H9 (cell line): Measurements from ENCODE around the gene KIF23. TPM values are rescaled to one million over a fixed set of nuclear protein-coding genes. Genes with fewer than 3 reads are reported as not detected.

ENCODE experiments used
- DNase-seq: peaks from one replicate; pipeline ENCODE4 v3.0.0-alpha.2; 2017
- H2AFZ ChIP-seq: one replicate; pipeline ENCODE4 v1.6.1; 2013; ENCODE audit warnings: mild to moderate bottlenecking, low read length, control low read depth, moderate library complexity
- H2AK5ac ChIP-seq: 2 replicates; pipeline ENCODE4 v1.6.1; 2013; ENCODE audit warnings: low read length, control low read depth, mixed read lengths; ENCODE audit not compliant: insufficient read length
- H2BK120ac ChIP-seq: one replicate; pipeline ENCODE4 v1.6.1; 2013; ENCODE audit warnings: low read depth, mild to moderate bottlenecking, low read length, control low read depth, inconsistent platforms; ENCODE audit not compliant: poor library complexity, severe bottlenecking
- H2BK12ac ChIP-seq: 2 replicates; pipeline ENCODE4 v1.6.1; 2013; ENCODE audit warnings: low read length, control low read depth, mixed read lengths, low read depth; ENCODE audit not compliant: insufficient read length
- H2BK15ac ChIP-seq: 2 replicates; pipeline ENCODE4 v1.6.1; 2013; ENCODE audit warnings: low read depth, low read length, control low read depth
- H2BK20ac ChIP-seq: one replicate; pipeline ENCODE4 v1.6.1; 2013; ENCODE audit warnings: low read depth, mild to moderate bottlenecking, low read length, control low read depth, inconsistent platforms; ENCODE audit not compliant: poor library complexity, severe bottlenecking
- H2BK5ac ChIP-seq: 2 replicates; pipeline ENCODE4 v1.6.1; 2013; ENCODE audit warnings: low read length, control low read depth, mixed read lengths; ENCODE audit not compliant: insufficient read length
- H3K14ac ChIP-seq: 2 replicates; pipeline ENCODE4 v1.6.1; 2013; ENCODE audit warnings: low read length, control low read depth; ENCODE audit not compliant: insufficient read depth
- H3K18ac ChIP-seq: 2 replicates; pipeline ENCODE4 v1.6.1; 2013; ENCODE audit warnings: low read depth, mild to moderate bottlenecking, mixed read lengths, low read length, control low read depth; ENCODE audit not compliant: insufficient read length
- H3K23ac ChIP-seq: 2 replicates; pipeline ENCODE4 v1.6.1; 2013; ENCODE audit warnings: low read length, control low read depth, mixed read lengths, low read depth; ENCODE audit not compliant: insufficient read length
- H3K23me2 ChIP-seq: 2 replicates; pipeline ENCODE4 v1.6.1; 2013; ENCODE audit warnings: low read depth, mild to moderate bottlenecking, mixed read lengths, low read length, control low read depth; ENCODE audit not compliant: insufficient read length, poor library complexity, severe bottlenecking
- H3K27ac ChIP-seq: 2 replicates; pipeline ENCODE4 v1.5.1; 2013; ENCODE audit warnings: low read length, control low read depth, mixed read lengths, low read depth; ENCODE audit not compliant: insufficient read length
- H3K27me3 ChIP-seq: 2 replicates; pipeline ENCODE4 v1.6.1; 2013; ENCODE audit warnings: low read length, control low read depth, inconsistent platforms; ENCODE audit not compliant: insufficient read depth
- H3K4ac ChIP-seq: 2 replicates; pipeline ENCODE4 v1.6.1; 2013; ENCODE audit warnings: low read depth, mild to moderate bottlenecking, control low read depth, inconsistent platforms, low read length, moderate library complexity
- H3K4me1 ChIP-seq: 2 replicates; pipeline ENCODE4 v1.6.1; 2013; ENCODE audit warnings: low read length, control low read depth, inconsistent platforms; ENCODE audit not compliant: insufficient read depth
- H3K4me2 ChIP-seq: 2 replicates; pipeline ENCODE4 v1.6.1; 2013; ENCODE audit warnings: low read length, control low read depth, mixed read lengths; ENCODE audit not compliant: insufficient read length, insufficient read depth
- H3K56ac ChIP-seq: 2 replicates; pipeline ENCODE4 v1.6.1; 2013; ENCODE audit warnings: low read depth, mild to moderate bottlenecking, mixed read lengths, low read length, control low read depth; ENCODE audit not compliant: insufficient read length
- H3K79me1 ChIP-seq: 2 replicates; pipeline ENCODE4 v1.6.1; 2013; ENCODE audit warnings: low read depth, mild to moderate bottlenecking, moderate library complexity, low read length, control low read depth, inconsistent platforms; ENCODE audit not compliant: insufficient read depth, poor library complexity, severe bottlenecking
- H3K79me2 ChIP-seq: 2 replicates; pipeline ENCODE4 v1.6.1; 2013; ENCODE audit warnings: low read length, control low read depth, inconsistent platforms; ENCODE audit not compliant: insufficient read depth
- H3K9ac ChIP-seq: 2 replicates; pipeline ENCODE4 v1.6.1; 2013; ENCODE audit warnings: low read length, control low read depth, mixed read lengths; ENCODE audit not compliant: insufficient read length; ENCODE audit errors: extremely low read depth
- H3K9me3 ChIP-seq: one replicate; pipeline ENCODE4 v1.6.1; 2013; ENCODE audit warnings: low read depth, low read length, inconsistent platforms; ENCODE audit not compliant: control insufficient read depth
- H3T11ph ChIP-seq: one replicate; pipeline ENCODE4 v1.6.1; 2013; ENCODE audit warnings: mild to moderate bottlenecking, low read length, control low read depth, inconsistent platforms
- H4K20me1 ChIP-seq: one replicate; pipeline ENCODE4 v1.6.1; 2013; ENCODE audit not compliant: control insufficient read depth, insufficient read length, insufficient read depth
- H4K5ac ChIP-seq: 2 replicates; pipeline ENCODE4 v1.6.1; 2013; ENCODE audit warnings: low read depth, mild to moderate bottlenecking, mixed read lengths, low read length, control low read depth; ENCODE audit not compliant: insufficient read length
- H4K8ac ChIP-seq: replicated peaks from 2 replicates; pipeline ENCODE4 v1.6.1; 2013; ENCODE audit warnings: low read length, control low read depth, mixed read lengths, low read depth; ENCODE audit not compliant: insufficient read length
- H4K91ac ChIP-seq: 2 replicates; pipeline ENCODE4 v1.6.1; 2013; ENCODE audit warnings: low read depth, mild to moderate bottlenecking, moderate library complexity, mixed read lengths, low read length, control low read depth; ENCODE audit not compliant: insufficient read length
- H3K27ac Mint-ChIP-seq, 3 experiments: 2 replicates in 2 of 3; 3 replicates in 1 of 3; pipeline ENCODE4 v1.8.0; 2020 to 2021; ENCODE audit warnings: mixed read lengths in 3 of 3, mild to moderate bottlenecking in 1 of 3, moderate library complexity in 1 of 3
- H3K27me3 Mint-ChIP-seq: 2 replicates; pipeline ENCODE4 v1.8.0; 2021; ENCODE audit warnings: low read depth, mild to moderate bottlenecking, moderate library complexity, mixed read lengths
- H3K36me3 Mint-ChIP-seq, 3 experiments: 2 replicates in 2 of 3; 3 replicates in 1 of 3; pipeline ENCODE4 v1.8.0; 2020 to 2021; ENCODE audit warnings: low read depth in 3 of 3, mixed read lengths in 3 of 3; ENCODE audit not compliant: insufficient read depth in 1 of 3
- H3K4me1 Mint-ChIP-seq, 2 experiments: 2 replicates each; pipeline ENCODE4 v1.8.0; 2020; ENCODE audit warnings: mixed read lengths in 2 of 2
- H3K4me3 Mint-ChIP-seq, 2 experiments: 2 replicates in 1 of 2; 3 replicates in 1 of 2; pipeline ENCODE4 v1.8.0; 2020 to 2021; ENCODE audit warnings: mild to moderate bottlenecking in 2 of 2, mixed read lengths in 2 of 2, moderate library complexity in 1 of 2
- H3K9me3 Mint-ChIP-seq, 2 experiments: 2 replicates in 1 of 2; 3 replicates in 1 of 2; pipeline ENCODE4 v1.8.0; 2020; ENCODE audit warnings: mild to moderate bottlenecking in 2 of 2, mixed read lengths in 2 of 2, moderate library complexity in 1 of 2
- WGBS: extraction: QIAGEN DNeasy Blood & Tissue Kit; methylation state at CpG from one replicate; pipeline ENCODE4 v1.1.7; 2013; ENCODE audit warnings: missing lambda C conversion rate, low lambda C conversion rate, mixed read lengths; ENCODE audit not compliant: insufficient read length; ENCODE audit errors: extremely low coverage; 5-methylcytosine and 5-hydroxymethylcytosine counted together
- total RNA-seq: library from RNA; stranded (reverse); gene quantifications from 2 replicates; pipeline ENCODE4 v1.2.1, GENCODE V29; 2021
- TF ChIP-seq, protein P1 (sequence below): fragments of 200-600 bp; sonication (generic); conservative IDR thresholded peaks from 3 replicates; pipeline ENCODE4 v1.8.0; 2021; ENCODE audit warnings: antibody characterized with exemption, mild to moderate bottlenecking

Gene KIF23
- total RNA-seq, 1 experiment from 2014 or later = 55.4 TPM

GRCh38 chr15:69474846-69475455, 60.8 kb downstream of the KIF23 start:
- Histone ChIP-seq H3K23me2 (no peaks in the 10 kb centered on the region), H2BK15ac (no peak overlapping the region), H3K9me3 (no peaks in the 10 kb centered on the region), H3K79me2 (no peaks in the 10 kb centered on the region), H3K14ac (no peak overlapping the region), H2BK12ac (no peak overlapping the region), H3T11ph (no peak overlapping the region), H2AK5ac (no peak overlapping the region), H3K9ac (no peak overlapping the region), H2AFZ (no peak overlapping the region), H3K27me3 (no peaks in the 10 kb centered on the region), H3K79me1 (no peaks in the 10 kb centered on the region), H3K18ac (no peak overlapping the region), H4K8ac (no peak overlapping the region), H2BK20ac (no peak overlapping the region), H4K91ac (no peak overlapping the region), H3K4me1 (no peaks in the 10 kb centered on the region), H3K4me2 (no peak overlapping the region), H3K23ac (no peak overlapping the region), H3K4ac (no peak overlapping the region), H3K56ac (no peak overlapping the region), H4K5ac (no peak overlapping the region), H2BK120ac (no peak overlapping the region), H3K27ac (no peak overlapping the region), H2BK5ac (no peak overlapping the region), H4K20me1 (no peaks in the 10 kb centered on the region)
- H3K4me1 Mint-ChIP-seq = no peaks in the 10 kb centered on the region
- H3K27me3 Mint-ChIP-seq = peaks cover 2% of the 10 kb centered on the region; the same call in 1 of the 2 replicates
- no peak for DNase-seq
- peaks cover 1 to 6% (median 3%) of the 10 kb centered on the region in 3 experiments; a peak in 4 of 7 replicates for H3K36me3 Mint-ChIP-seq
- no CpG with 5 or more reads among the region's 7 CpGs for WGBS
- H3K4me3 Mint-ChIP-seq = no peak overlapping the region
- no peak overlapping the region for H3K27ac Mint-ChIP-seq
- peaks cover 4 to 7% of the 10 kb centered on the region in 2 experiments; a peak in 4 of 5 replicates for H3K9me3 Mint-ChIP-seq
- TF ChIP-seq, protein P1, sequence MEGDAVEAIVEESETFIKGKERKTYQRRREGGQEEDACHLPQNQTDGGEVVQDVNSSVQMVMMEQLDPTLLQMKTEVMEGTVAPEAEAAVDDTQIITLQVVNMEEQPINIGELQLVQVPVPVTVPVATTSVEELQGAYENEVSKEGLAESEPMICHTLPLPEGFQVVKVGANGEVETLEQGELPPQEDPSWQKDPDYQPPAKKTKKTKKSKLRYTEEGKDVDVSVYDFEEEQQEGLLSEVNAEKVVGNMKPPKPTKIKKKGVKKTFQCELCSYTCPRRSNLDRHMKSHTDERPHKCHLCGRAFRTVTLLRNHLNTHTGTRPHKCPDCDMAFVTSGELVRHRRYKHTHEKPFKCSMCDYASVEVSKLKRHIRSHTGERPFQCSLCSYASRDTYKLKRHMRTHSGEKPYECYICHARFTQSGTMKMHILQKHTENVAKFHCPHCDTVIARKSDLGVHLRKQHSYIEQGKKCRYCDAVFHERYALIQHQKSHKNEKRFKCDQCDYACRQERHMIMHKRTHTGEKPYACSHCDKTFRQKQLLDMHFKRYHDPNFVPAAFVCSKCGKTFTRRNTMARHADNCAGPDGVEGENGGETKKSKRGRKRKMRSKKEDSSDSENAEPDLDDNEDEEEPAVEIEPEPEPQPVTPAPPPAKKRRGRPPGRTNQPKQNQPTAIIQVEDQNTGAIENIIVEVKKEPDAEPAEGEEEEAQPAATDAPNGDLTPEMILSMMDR = 0 out of 3 replicates have a peak, but pooled peaks have one; percentile 14
